Activated T-cell treated with anti-CD3 and anti-CD28 coated beads, Interleukin-2, amount 50 U/mL, for 24 hours (primary cell): ENCODE data around the gene NELL1.
"Not testable (repeated sequence)": the region's sequence is repeated elsewhere in the genome, so short reads cannot be mapped to it uniquely, and the experiment has no call there.

Experiments
- DNase-seq: peaks from one replicate; pipeline ENCODE4 v3.0.0-alpha.2; 2020
- H3K27ac Mint-ChIP-seq: 2 replicates; pipeline ENCODE4 v1.8.0; 2020; ENCODE audit warnings: mild to moderate bottlenecking, mixed read lengths
- H3K27me3 Mint-ChIP-seq: 2 replicates; pipeline ENCODE4 v1.8.0; 2020; ENCODE audit warnings: mixed read lengths
- H3K36me3 Mint-ChIP-seq: 2 replicates; pipeline ENCODE4 v1.8.0; 2020; ENCODE audit warnings: low read depth, mixed read lengths
- H3K4me1 Mint-ChIP-seq: 2 replicates; pipeline ENCODE4 v1.8.0; 2020; ENCODE audit warnings: low read depth, mixed read lengths
- H3K4me3 Mint-ChIP-seq: 2 replicates; pipeline ENCODE4 v1.8.0; 2020; ENCODE audit warnings: mild to moderate bottlenecking, moderate library complexity, mixed read lengths
- H3K9me3 Mint-ChIP-seq: 2 replicates; pipeline ENCODE4 v1.8.0; 2020; ENCODE audit warnings: mixed read lengths

NELL1 gene

GRCh38 chr11:21198498-21198897 is 529.1 kb downstream of the NELL1 start:
- Mint-ChIP-seq H3K4me3 (no peak overlapping the region), H3K27me3 (no peaks in the 10 kb centered on the region), H3K4me1 (no peaks in the 10 kb centered on the region), H3K9me3 (peaks cover 17% of the 10 kb centered on the region), H3K27ac (no peak overlapping the region), H3K36me3 (no peaks in the 10 kb centered on the region)
- no peak for DNase-seq

GRCh38 chr11:21205205-21205604 is 535.8 kb downstream of the NELL1 start:
- H3K9me3 Mint-ChIP-seq = peaks cover 17% of the 10 kb centered on the region
- H3K4me3 Mint-ChIP-seq = no peak overlapping the region
- no peaks in the 10 kb centered on the region for H3K27me3 Mint-ChIP-seq
- H3K4me1 Mint-ChIP-seq = no peaks in the 10 kb centered on the region
- no peaks in the 10 kb centered on the region for H3K36me3 Mint-ChIP-seq
- no peak for DNase-seq
- H3K27ac Mint-ChIP-seq = no peak overlapping the region

- Mint-ChIP-seq H3K4me1 (no peaks in the 10 kb centered on the region), H3K36me3 (no peaks in the 10 kb centered on the region), H3K4me3 (no peak overlapping the region), H3K27ac (no peak overlapping the region), H3K27me3 (no peaks in the 10 kb centered on the region), H3K9me3 (peaks cover 16% of the 10 kb centered on the region)
- DNase-seq = no peak
These were observed 556.5 kb downstream of the NELL1 start for GRCh38 chr11:21225860-21226259.

- Mint-ChIP-seq H3K9me3 (peaks cover 6% of the 10 kb centered on the region), H3K27me3 (no peaks in the 10 kb centered on the region), H3K4me3 (no peak overlapping the region), H3K27ac (no peak overlapping the region), H3K4me1 (no peaks in the 10 kb centered on the region), H3K36me3 (no peaks in the 10 kb centered on the region)
- DNase-seq = no peak
These were observed 559.8 kb downstream of the NELL1 start for GRCh38 chr11:21229224-21229623.

- DNase-seq = no peak
- no peaks in the 10 kb centered on the region for H3K36me3 Mint-ChIP-seq
- H3K4me1 Mint-ChIP-seq = no peaks in the 10 kb centered on the region
- H3K27me3 Mint-ChIP-seq = no peaks in the 10 kb centered on the region
- H3K27ac Mint-ChIP-seq = no peak overlapping the region
- peaks cover 11% of the 10 kb centered on the region for H3K9me3 Mint-ChIP-seq
- H3K4me3 Mint-ChIP-seq = no peak overlapping the region
These were observed 580.8 kb downstream of the NELL1 start for GRCh38 chr11:21250196-21250595.

GRCh38 chr11:21254055-21254454 is 584.7 kb downstream of the NELL1 start:
- no peak overlapping the region for H3K27ac Mint-ChIP-seq
- H3K9me3 Mint-ChIP-seq = peaks cover 17% of the 10 kb centered on the region
- no peaks in the 10 kb centered on the region for H3K4me1 Mint-ChIP-seq
- no peaks in the 10 kb centered on the region for H3K27me3 Mint-ChIP-seq
- DNase-seq = no peak
- no peak overlapping the region for H3K4me3 Mint-ChIP-seq
- H3K36me3 Mint-ChIP-seq = no peaks in the 10 kb centered on the region

- Mint-ChIP-seq H3K27ac (no peak overlapping the region), H3K27me3 (no peaks in the 10 kb centered on the region), H3K36me3 (no peaks in the 10 kb centered on the region), H3K4me3 (no peak overlapping the region), H3K9me3 (peaks cover 20% of the 10 kb centered on the region), H3K4me1 (no peaks in the 10 kb centered on the region)
- no peak for DNase-seq
These were observed 585.4 kb downstream of the NELL1 start for GRCh38 chr11:21254790-21255189.

GRCh38 chr11:21257461-21257860 is 588.1 kb downstream of the NELL1 start:
- no peak overlapping the region for H3K27ac Mint-ChIP-seq
- H3K9me3 Mint-ChIP-seq = peaks cover 15% of the 10 kb centered on the region
- no peaks in the 10 kb centered on the region for H3K4me1 Mint-ChIP-seq
- no peaks in the 10 kb centered on the region for H3K36me3 Mint-ChIP-seq
- H3K27me3 Mint-ChIP-seq = no peaks in the 10 kb centered on the region
- DNase-seq = no peak
- H3K4me3 Mint-ChIP-seq = no peak overlapping the region

GRCh38 chr11:21258414-21258813 is 589.0 kb downstream of the NELL1 start:
- no peaks in the 10 kb centered on the region for H3K36me3 Mint-ChIP-seq
- H3K27ac Mint-ChIP-seq = no peak overlapping the region
- no peak for DNase-seq
- H3K27me3 Mint-ChIP-seq = no peaks in the 10 kb centered on the region
- no peak overlapping the region for H3K4me3 Mint-ChIP-seq
- H3K4me1 Mint-ChIP-seq = no peaks in the 10 kb centered on the region
- H3K9me3 Mint-ChIP-seq = peaks cover 21% of the 10 kb centered on the region

- H3K36me3 Mint-ChIP-seq = no peaks in the 10 kb centered on the region
- no peaks in the 10 kb centered on the region for H3K4me1 Mint-ChIP-seq
- peaks cover 21% of the 10 kb centered on the region for H3K9me3 Mint-ChIP-seq
- no peak overlapping the region for H3K27ac Mint-ChIP-seq
- no peak overlapping the region for H3K4me3 Mint-ChIP-seq
- H3K27me3 Mint-ChIP-seq = no peaks in the 10 kb centered on the region
- DNase-seq = no peak
These were observed 590.7 kb downstream of the NELL1 start for GRCh38 chr11:21260101-21260500.

- DNase-seq = no peak
- Mint-ChIP-seq H3K36me3 (no peaks in the 10 kb centered on the region), H3K27me3 (no peaks in the 10 kb centered on the region), H3K9me3 (peaks cover 12% of the 10 kb centered on the region), H3K4me1 (no peaks in the 10 kb centered on the region), H3K27ac (no peak overlapping the region), H3K4me3 (no peak overlapping the region)
These were observed 593.6 kb downstream of the NELL1 start for GRCh38 chr11:21262992-21263391.

GRCh38 chr11:21264125-21264524 is 594.7 kb downstream of the NELL1 start:
- no peak overlapping the region for H3K4me3 Mint-ChIP-seq
- H3K9me3 Mint-ChIP-seq = peaks cover 11% of the 10 kb centered on the region
- H3K27ac Mint-ChIP-seq = no peak overlapping the region
- H3K36me3 Mint-ChIP-seq = no peaks in the 10 kb centered on the region
- H3K4me1 Mint-ChIP-seq = no peaks in the 10 kb centered on the region
- H3K27me3 Mint-ChIP-seq = no peaks in the 10 kb centered on the region
- no peak for DNase-seq

GRCh38 chr11:21268036-21268435 is 598.6 kb downstream of the NELL1 start:
- Mint-ChIP-seq H3K4me3 (no peak overlapping the region), H3K9me3 (peaks cover 14% of the 10 kb centered on the region), H3K27me3 (no peaks in the 10 kb centered on the region), H3K27ac (no peak overlapping the region), H3K4me1 (no peaks in the 10 kb centered on the region), H3K36me3 (no peaks in the 10 kb centered on the region)
- no peak for DNase-seq

GRCh38 chr11:21272139-21272538 is 602.8 kb downstream of the NELL1 start:
- H3K4me1 Mint-ChIP-seq, H3K27ac Mint-ChIP-seq, DNase-seq, H3K27me3 Mint-ChIP-seq, H3K4me3 Mint-ChIP-seq, H3K36me3 Mint-ChIP-seq: not testable (repeated sequence)
- peaks cover 13% of the 10 kb centered on the region for H3K9me3 Mint-ChIP-seq

GRCh38 chr11:21278840-21279239 is 609.5 kb downstream of the NELL1 start:
- Mint-ChIP-seq H3K9me3 (peaks cover 12% of the 10 kb centered on the region), H3K36me3 (no peaks in the 10 kb centered on the region), H3K4me3 (no peak overlapping the region), H3K27me3 (no peaks in the 10 kb centered on the region), H3K27ac (no peak overlapping the region), H3K4me1 (no peaks in the 10 kb centered on the region)
- DNase-seq = no peak

- Mint-ChIP-seq H3K36me3 (no peaks in the 10 kb centered on the region), H3K4me1 (no peaks in the 10 kb centered on the region), H3K9me3 (peaks cover 21% of the 10 kb centered on the region), H3K27ac (no peak overlapping the region), H3K4me3 (no peak overlapping the region), H3K27me3 (no peaks in the 10 kb centered on the region)
- no peak for DNase-seq
These were observed 615.7 kb downstream of the NELL1 start for GRCh38 chr11:21285104-21285503.
